ENCODE measurements around the gene STK17B. TPM values are rescaled to one million over a fixed set of nuclear protein-coding genes. Genes with fewer than 3 reads are reported as not detected.

STK17B gene
- total and polyA plus RNA-seq, 10 of the 15 experiments (the other 5 are each of a cell fraction or from before 2014, with no cell fraction given), result 21.2 to 108 (median 53.7) TPM

DNA sequence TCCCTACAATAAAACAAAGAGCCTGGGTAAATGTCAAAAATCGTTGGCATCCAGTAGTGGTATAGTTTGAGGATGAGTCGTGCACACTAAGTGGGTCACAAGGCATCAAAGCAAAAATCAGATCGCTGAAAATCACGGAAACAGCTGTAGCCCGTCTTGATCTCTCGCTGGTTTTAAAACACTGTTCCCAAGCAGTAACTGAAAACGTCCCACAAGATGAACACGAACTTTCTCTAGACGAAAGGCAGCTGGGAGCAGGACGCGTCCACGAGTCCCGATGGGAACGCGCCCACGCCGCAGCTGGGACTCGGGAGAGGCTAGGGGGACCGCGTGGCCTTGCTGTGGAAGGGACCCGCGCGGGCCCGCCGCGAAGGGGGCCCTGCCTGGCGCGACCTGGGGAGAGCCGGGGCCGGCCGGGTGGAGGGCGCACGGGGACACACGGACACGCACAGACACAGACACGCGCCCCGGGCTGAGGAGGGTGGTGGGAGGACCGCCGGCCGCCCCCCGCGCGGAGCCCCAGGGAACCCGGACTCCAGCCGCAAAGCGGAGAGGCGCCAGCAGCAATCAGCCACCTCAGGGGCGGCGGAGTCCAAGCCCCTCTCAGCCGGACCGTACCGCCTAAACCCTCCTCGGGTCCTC lies 651 bp downstream of the STK17B start (continued):
- TF ChIP-seq, protein P1, sequence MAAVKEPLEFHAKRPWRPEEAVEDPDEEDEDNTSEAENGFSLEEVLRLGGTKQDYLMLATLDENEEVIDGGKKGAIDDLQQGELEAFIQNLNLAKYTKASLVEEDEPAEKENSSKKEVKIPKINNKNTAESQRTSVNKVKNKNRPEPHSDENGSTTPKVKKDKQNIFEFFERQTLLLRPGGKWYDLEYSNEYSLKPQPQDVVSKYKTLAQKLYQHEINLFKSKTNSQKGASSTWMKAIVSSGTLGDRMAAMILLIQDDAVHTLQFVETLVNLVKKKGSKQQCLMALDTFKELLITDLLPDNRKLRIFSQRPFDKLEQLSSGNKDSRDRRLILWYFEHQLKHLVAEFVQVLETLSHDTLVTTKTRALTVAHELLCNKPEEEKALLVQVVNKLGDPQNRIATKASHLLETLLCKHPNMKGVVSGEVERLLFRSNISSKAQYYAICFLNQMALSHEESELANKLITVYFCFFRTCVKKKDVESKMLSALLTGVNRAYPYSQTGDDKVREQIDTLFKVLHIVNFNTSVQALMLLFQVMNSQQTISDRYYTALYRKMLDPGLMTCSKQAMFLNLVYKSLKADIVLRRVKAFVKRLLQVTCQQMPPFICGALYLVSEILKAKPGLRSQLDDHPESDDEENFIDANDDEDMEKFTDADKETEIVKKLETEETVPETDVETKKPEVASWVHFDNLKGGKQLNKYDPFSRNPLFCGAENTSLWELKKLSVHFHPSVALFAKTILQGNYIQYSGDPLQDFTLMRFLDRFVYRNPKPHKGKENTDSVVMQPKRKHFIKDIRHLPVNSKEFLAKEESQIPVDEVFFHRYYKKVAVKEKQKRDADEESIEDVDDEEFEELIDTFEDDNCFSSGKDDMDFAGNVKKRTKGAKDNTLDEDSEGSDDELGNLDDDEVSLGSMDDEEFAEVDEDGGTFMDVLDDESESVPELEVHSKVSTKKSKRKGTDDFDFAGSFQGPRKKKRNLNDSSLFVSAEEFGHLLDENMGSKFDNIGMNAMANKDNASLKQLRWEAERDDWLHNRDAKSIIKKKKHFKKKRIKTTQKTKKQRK (IDR thresholded peaks at IDR 0.05; ENCODE audit: low read depth, low read length), result no peak
- peak; percentile 80; the same call in 1 of the 2 replicates for TF ChIP-seq LARP7 (IDR thresholded peaks at IDR 0.05)
- no peak for TF ChIP-seq CHD2 (IDR thresholded peaks at IDR 0.05; ENCODE audit: borderline replicate concordance, low read depth, low read length)
- no peak for TF ChIP-seq ETV6 (conservative IDR thresholded peaks at IDR 0.05 in 1 of 2, IDR thresholded peaks at IDR 0.05 in 1 of 2; ENCODE audit: borderline replicate concordance in 1 of 2, low read depth in 1 of 2)
- peak; percentile 69 for TF ChIP-seq NKRF (conservative IDR thresholded peaks at IDR 0.05)
- no peak for TF ChIP-seq SP1 (IDR thresholded peaks at IDR 0.05; ENCODE audit: low read depth, low read length)
- TF ChIP-seq ASH2L (IDR thresholded peaks at IDR 0.05; ENCODE audit: borderline replicate concordance, low read depth), result no peak
- TF ChIP-seq ZNF687 (IDR thresholded peaks at IDR 0.05), result no peak
- no peak for TF ChIP-seq GABPA (IDR thresholded peaks at IDR 0.05; ENCODE audit: low read depth)
- TF ChIP-seq DPF2 (IDR thresholded peaks at IDR 0.05), result 0 out of 2 replicates have a peak, but pooled peaks have one; percentile 51
- peak; percentile 74 for TF ChIP-seq BACH1 (IDR thresholded peaks at IDR 0.05; ENCODE audit: borderline replicate concordance)
- 0 out of 3 replicates have a peak, but pooled peaks of 1 of the 2 experiments have one; percentile 15 for TF ChIP-seq EGR1 (IDR thresholded peaks at IDR 0.05; ENCODE audit: borderline replicate concordance in 1 of 2, low read depth in 2 of 2, low read length in 2 of 2)
- TF ChIP-seq CBFB (IDR thresholded peaks at IDR 0.05; ENCODE audit: low read depth), result no peak
- TF ChIP-seq ZSCAN29 (IDR thresholded peaks at IDR 0.05), result no peak
- TF ChIP-seq SRF (IDR thresholded peaks at IDR 0.05; ENCODE audit: low read depth in 2 of 2, low read length in 2 of 2), result no peak
- no peak for TF ChIP-seq PRDM15 (CRISPR knock-in tag; IDR thresholded peaks at IDR 0.05)

Data from GM12878 (cell line).